Large intestine (tissue), 3 donors: ENCODE results near the gene RNF166. TPM values are rescaled to one million over a fixed set of nuclear protein-coding genes. Genes with fewer than 3 reads are reported as not detected.
A peak's percentile ranks its signal among the peaks of the same experiment; 100 is the strongest.

Experiments
- DNase-seq, 2 donors: peaks; one replicate each; pipeline versions ENCODE4 v3.0.0 to v3.0.0-alpha.2; 2013
- H3K27ac ChIP-seq: one replicate; pipeline ENCODE4 v1.5.1; 2013; ENCODE audit warnings: low read length
- H3K27me3 ChIP-seq: 2 replicates; pipeline ENCODE4 v1.6.1; 2013; ENCODE audit warnings: low read length; ENCODE audit not compliant: control insufficient read depth, insufficient read depth
- H3K36me3 ChIP-seq: 2 replicates; pipeline ENCODE4 v1.6.1; 2013; ENCODE audit warnings: low read length; ENCODE audit not compliant: control insufficient read depth, insufficient read depth
- H3K4me1 ChIP-seq: one replicate; pipeline ENCODE4 v1.6.1; 2013; ENCODE audit warnings: low read length; ENCODE audit not compliant: control insufficient read depth, insufficient read depth
- H3K4me3 ChIP-seq: one replicate; pipeline ENCODE4 v1.5.1; 2013; ENCODE audit warnings: low read length
- H3K9me3 ChIP-seq: one replicate; pipeline ENCODE4 v1.6.1; 2013; ENCODE audit warnings: mild to moderate bottlenecking, low read depth, low read length, moderate library complexity; ENCODE audit not compliant: control insufficient read depth
- WGBS: methylation state at CpG from one replicate; pipeline ENCODE4 v1.1.5; 2013; ENCODE audit warnings: low lambda C conversion rate; ENCODE audit not compliant: insufficient coverage; 5-methylcytosine and 5-hydroxymethylcytosine counted together
- polyA plus RNA-seq: library from polyadenylated mRNA; unstranded; fragments of 120-200 nt; gene quantifications from one replicate; pipeline ENCODE4 v1.2.1, GENCODE V29; 2013

Gene RNF166
- polyA plus RNA-seq, 1 donor: 13.3 TPM

- no peak for DNase-seq
- H3K9me3 ChIP-seq: no peaks in the 10 kb centered on the region
- peaks cover 21% of the 10 kb centered on the region for H3K4me1 ChIP-seq
- no peak overlapping the region for H3K4me3 ChIP-seq
- WGBS: no CpG with 5 or more reads among the region's 33 CpGs
- H3K36me3 ChIP-seq: no peaks in the 10 kb centered on the region
- no peak overlapping the region for H3K27ac ChIP-seq
- peaks cover 8% of the 10 kb centered on the region for H3K27me3 ChIP-seq
Observed at GRCh38 chr16:88691129-88691813, 14.9 kb downstream of the RNF166 start.

GRCh38 chr16:88690341-88691128 lies 15.7 kb downstream of the RNF166 start:
- H3K4me1 ChIP-seq: peaks cover 28% of the 10 kb centered on the region
- H3K27ac ChIP-seq: no peak overlapping the region
- no peak for DNase-seq
- no peak overlapping the region for H3K4me3 ChIP-seq
- no peaks in the 10 kb centered on the region for H3K9me3 ChIP-seq
- WGBS: 100% methylated on average over 1 of the region's 21 CpGs
- no peaks in the 10 kb centered on the region for H3K36me3 ChIP-seq
- H3K27me3 ChIP-seq: peaks cover 15% of the 10 kb centered on the region

GRCh38 chr16:88688013-88688778 lies 18.0 kb downstream of the RNF166 start:
- Histone ChIP-seq H3K27me3 (peaks cover 35% of the 10 kb centered on the region), H3K4me3 (no peak overlapping the region), H3K4me1 (peaks cover 28% of the 10 kb centered on the region), H3K9me3 (no peaks in the 10 kb centered on the region), H3K27ac (no peak overlapping the region), H3K36me3 (no peaks in the 10 kb centered on the region)
- DNase-seq: peak; percentile 48 to 85
- no CpG with 5 or more reads among the region's 28 CpGs for WGBS

- no peak overlapping the region for H3K27ac ChIP-seq
- H3K9me3 ChIP-seq: no peaks in the 10 kb centered on the region
- no peak overlapping the region for H3K4me3 ChIP-seq
- H3K36me3 ChIP-seq: no peaks in the 10 kb centered on the region
- DNase-seq: no peak
- peaks cover 28% of the 10 kb centered on the region for H3K4me1 ChIP-seq
- WGBS: no CpG with 5 or more reads among the region's 3 CpGs
- H3K27me3 ChIP-seq: peaks cover 35% of the 10 kb centered on the region
Observed at GRCh38 chr16:88687676-88688012, 18.6 kb downstream of the RNF166 start.

- no peak overlapping the region for H3K4me3 ChIP-seq
- H3K4me1 ChIP-seq: peaks cover 28% of the 10 kb centered on the region
- H3K36me3 ChIP-seq: no peaks in the 10 kb centered on the region
- H3K27ac ChIP-seq: no peak overlapping the region
- WGBS: no CpG with 5 or more reads among the region's 10 CpGs
- H3K27me3 ChIP-seq: peaks cover 36% of the 10 kb centered on the region
- peak in 1 of 2 donors; percentile 37 for DNase-seq
- no peaks in the 10 kb centered on the region for H3K9me3 ChIP-seq
Observed at GRCh38 chr16:88687254-88687576, 19.0 kb downstream of the RNF166 start.

- peak; percentile 75 to 88 for DNase-seq
- Histone ChIP-seq H3K36me3 (no peaks in the 10 kb centered on the region), H3K4me3 (peak within 1 kb of the TSS; percentile 58), H3K9me3 (no peaks in the 10 kb centered on the region), H3K27ac (no peak within 1 kb of the TSS), H3K27me3 (peaks cover 42% of the 10 kb centered on the region), H3K4me1 (peaks cover 28% of the 10 kb centered on the region)
- WGBS: no CpG with 5 or more reads among the region's 65 CpGs
Observed at GRCh38 chr16:88686439-88687253, 19.6 kb downstream of the RNF166 start, which contains the start of gene SNAI3. Gene SNAI3, minus strand, starts transcription at chr16:88686507. Its CDS starts 101 bp downstream, at chr16:88686406.

- Histone ChIP-seq H3K27ac (no peak overlapping the region), H3K9me3 (no peaks in the 10 kb centered on the region), H3K4me1 (peaks cover 28% of the 10 kb centered on the region), H3K27me3 (peaks cover 47% of the 10 kb centered on the region), H3K36me3 (no peaks in the 10 kb centered on the region), H3K4me3 (peak overlapping the region; percentile 58)
- WGBS: no CpG with 5 or more reads among the region's 25 CpGs
- DNase-seq: no peak
Observed at GRCh38 chr16:88686062-88686438, 20.2 kb downstream of the RNF166 start.

GRCh38 chr16:88685156-88686061 lies 20.8 kb downstream of the RNF166 start:
- H3K4me3 ChIP-seq: peak overlapping the region; percentile 58
- H3K9me3 ChIP-seq: no peaks in the 10 kb centered on the region
- WGBS: 80% methylated on average over 1 of the region's 33 CpGs
- H3K36me3 ChIP-seq: no peaks in the 10 kb centered on the region
- H3K4me1 ChIP-seq: peaks cover 28% of the 10 kb centered on the region
- H3K27ac ChIP-seq: no peak overlapping the region
- DNase-seq: peak in 1 of 2 donors; percentile 24
- peaks cover 48% of the 10 kb centered on the region for H3K27me3 ChIP-seq

- Histone ChIP-seq H3K27me3 (peaks cover 48% of the 10 kb centered on the region), H3K4me1 (peaks cover 28% of the 10 kb centered on the region), H3K4me3 (no peak overlapping the region), H3K36me3 (no peaks in the 10 kb centered on the region), H3K9me3 (no peaks in the 10 kb centered on the region), H3K27ac (no peak overlapping the region)
- WGBS: no CpG with 5 or more reads among the region's 15 CpGs
- no peak for DNase-seq
Observed at GRCh38 chr16:88684569-88685155, 21.5 kb downstream of the RNF166 start.
